HL-60 (cell line): ENCODE measurements around the gene MMP24.
"Not testable (repeated sequence)": the region's sequence is repeated elsewhere in the genome, so short reads cannot be mapped to it uniquely, and the experiment has no call there.

ENCODE experiments used
- CTCF ChIP-seq: IDR thresholded peaks from one replicate; pipeline ENCODE4 v1.5.1; 2011; ENCODE audit warnings: low read length, control low read depth, inconsistent platforms; ENCODE audit not compliant: insufficient read depth
- POLR2AphosphoS5 ChIP-seq: IDR thresholded peaks from 2 replicates; pipeline ENCODE4 v1.6.1; 2012; ENCODE audit warnings: low read depth

- TF ChIP-seq CTCF, POLR2AphosphoS5: not testable (repeated sequence)
Measured at GRCh38 chr20:35201467-35201866, 25.0 kb upstream of the MMP24 start.
